Measurements from ENCODE around the gene CHTF18.
"Not testable (repeated sequence)": the region's sequence is repeated elsewhere in the genome, so short reads cannot be mapped to it uniquely, and the experiment has no call there.

The CHTF18 gene

GRCh38 chr16:813916-814412 lies 25.5 kb downstream of the CHTF18 start:
- no peak for DNase-seq

GRCh38 chr16:814974-815373 lies 26.6 kb downstream of the CHTF18 start:
- no peak for DNase-seq

- no peak for DNase-seq
These were observed 27.4 kb downstream of the CHTF18 start for GRCh38 chr16:815861-816260.

DNA sequence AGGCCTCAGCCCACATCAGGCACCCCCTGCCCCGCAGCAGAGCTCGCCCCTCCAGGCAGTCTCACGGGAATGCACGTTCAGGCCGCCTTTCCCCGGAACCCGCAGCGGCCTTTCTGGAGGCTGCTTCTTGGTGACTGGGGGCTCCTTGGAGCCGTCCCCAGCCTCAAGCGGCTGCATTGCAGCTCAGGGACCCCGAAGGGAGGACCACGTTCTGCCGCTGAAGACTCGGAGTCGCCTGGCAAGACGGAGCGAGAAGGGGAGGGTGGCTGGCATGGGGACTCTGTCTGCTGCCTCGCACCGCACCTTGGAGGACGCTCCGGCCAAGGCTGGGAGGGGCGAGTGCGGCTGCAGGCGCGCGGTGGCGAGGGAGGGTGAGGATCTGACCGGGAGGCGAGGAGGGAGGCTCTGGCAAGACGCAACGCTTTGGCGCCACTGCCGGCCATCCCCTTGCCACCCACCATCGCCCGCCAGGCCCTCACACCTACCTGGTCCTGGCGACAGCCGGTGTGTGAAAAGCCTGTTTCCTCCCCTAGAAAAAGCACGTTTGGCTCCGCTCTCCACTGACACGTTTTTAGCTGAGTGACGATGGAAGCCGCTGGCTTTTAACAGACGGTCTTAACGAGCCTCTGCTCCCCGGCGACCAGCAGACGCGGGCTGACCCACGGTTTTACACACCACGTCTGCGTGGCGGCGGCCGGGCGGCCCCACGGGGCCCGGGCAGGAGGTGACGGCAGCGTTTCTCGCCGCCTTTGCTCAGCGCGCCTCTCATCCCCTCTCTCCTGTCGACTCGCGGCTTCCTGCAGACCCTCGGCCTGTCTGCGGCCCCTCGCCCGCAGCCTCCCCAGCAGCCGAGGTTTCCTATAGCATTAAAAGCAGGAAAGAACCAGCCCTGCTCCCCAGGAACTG lies 28.8 kb downstream of the CHTF18 start:
- DNase-seq: no peak

DNA sequence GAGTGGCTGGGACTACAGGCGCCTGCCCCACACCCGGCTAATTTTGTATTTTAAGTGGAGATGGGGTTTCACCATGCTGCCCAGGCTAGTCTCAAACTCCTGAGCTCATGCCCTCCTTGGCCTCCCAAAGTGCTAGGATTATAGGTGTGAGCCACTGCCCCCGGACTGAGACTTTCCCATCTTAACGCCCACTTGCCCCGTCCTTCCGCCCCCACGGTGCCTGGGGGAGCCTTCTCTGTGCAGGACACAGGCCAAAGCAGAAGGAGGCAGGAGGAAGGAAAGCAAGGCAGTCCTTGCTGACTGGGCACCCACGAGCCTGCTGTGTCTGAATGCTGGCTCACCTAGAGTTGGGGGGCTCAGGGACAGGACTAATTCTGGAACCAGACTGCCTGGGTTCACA lies 29.7 kb downstream of the CHTF18 start:
- no peak for DNase-seq

DNA sequence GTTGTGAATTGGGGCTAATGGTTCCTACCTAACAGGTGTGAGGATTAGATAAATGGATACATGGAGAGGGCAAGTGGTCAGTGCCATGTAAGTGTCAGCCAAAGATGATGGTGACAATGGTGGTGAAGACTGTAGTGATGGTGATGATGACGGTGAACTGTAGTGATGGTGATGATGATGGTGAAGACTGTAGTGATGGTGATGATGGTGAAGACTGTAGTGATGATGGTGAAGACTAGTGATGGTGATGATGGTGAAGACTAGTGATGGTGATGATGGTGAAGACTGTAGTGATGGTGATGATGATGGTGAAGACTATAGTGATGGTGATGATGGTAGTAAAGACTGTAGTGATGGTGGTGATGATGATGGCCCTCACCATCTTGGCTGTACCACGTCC lies 30.2 kb downstream of the CHTF18 start:
- no peak for DNase-seq

- peak; percentile 42 for DNase-seq
These were observed 31.1 kb downstream of the CHTF18 start for GRCh38 chr16:819336-820043.

- DNase-seq: not testable (repeated sequence)
These were observed 31.6 kb downstream of the CHTF18 start for GRCh38 chr16:820044-820408.

DNA sequence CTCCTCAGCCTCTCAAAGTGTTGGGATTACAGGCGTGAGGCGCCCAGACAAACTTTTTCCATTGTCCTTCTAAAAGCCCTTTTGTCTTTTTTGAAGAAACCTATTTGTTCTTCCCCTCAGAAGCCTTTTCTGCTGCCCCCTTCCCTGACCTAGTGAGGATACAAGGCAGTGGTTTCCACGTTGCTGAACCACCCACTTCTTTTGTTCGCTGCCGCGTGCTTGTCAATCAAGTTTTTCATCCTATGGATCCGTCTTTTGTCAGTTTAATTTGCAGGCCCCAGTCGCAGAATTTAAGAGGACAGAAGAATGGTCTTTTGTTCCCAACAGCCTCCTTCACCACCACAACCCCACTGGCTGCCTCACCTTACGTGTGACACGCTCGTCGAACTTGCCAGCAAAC lies 32.3 kb downstream of the CHTF18 start:
- no peak for DNase-seq

GRCh38 chr16:821751-822150 lies 33.3 kb downstream of the CHTF18 start:
- DNase-seq: no peak

GRCh38 chr16:822174-822908 lies 33.9 kb downstream of the CHTF18 start:
- no peak for DNase-seq

GRCh38 chr16:822909-823297 lies 34.5 kb downstream of the CHTF18 start:
- DNase-seq: no peak

DNA sequence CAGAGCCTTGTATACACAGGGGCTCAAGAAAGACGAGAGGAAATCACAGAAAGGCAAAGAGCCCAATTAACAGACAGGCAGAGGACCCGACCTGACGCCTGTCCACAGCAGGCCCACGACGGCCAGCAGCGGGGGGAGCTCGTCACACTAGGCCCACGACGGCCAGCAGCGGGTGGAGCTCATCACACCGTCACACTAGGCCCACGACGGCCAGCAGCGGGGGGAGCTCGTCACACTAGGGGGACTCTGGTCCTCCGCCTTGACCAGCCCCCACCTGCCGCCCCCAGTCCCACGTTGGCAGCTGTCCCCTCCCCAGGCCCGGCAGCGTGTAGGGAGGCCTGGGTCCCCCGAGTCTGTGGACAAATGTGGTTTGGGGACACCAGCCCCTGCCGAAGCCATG lies 35.8 kb downstream of the CHTF18 start:
- DNase-seq: no peak

DNA sequence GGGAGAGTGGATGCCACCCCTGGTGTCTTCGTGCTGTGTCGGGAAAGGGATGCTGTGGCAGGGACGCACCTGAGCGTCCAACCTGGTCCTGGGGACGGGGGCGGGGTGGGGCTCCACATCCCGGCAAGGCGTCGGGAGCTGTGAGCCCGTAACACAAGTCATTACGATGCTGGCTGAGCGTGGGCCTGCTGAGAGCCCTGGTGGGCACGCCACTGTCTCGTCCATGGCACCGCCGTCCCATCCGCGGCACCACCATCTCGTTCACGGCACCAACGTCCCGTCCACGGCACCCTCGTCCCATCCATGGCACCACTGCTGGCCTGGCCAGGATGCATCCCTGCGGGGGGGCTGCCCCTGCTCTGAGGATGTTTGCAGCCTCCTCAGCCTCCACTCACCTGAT lies 36.2 kb downstream of the CHTF18 start:
- no peak for DNase-seq

DNA sequence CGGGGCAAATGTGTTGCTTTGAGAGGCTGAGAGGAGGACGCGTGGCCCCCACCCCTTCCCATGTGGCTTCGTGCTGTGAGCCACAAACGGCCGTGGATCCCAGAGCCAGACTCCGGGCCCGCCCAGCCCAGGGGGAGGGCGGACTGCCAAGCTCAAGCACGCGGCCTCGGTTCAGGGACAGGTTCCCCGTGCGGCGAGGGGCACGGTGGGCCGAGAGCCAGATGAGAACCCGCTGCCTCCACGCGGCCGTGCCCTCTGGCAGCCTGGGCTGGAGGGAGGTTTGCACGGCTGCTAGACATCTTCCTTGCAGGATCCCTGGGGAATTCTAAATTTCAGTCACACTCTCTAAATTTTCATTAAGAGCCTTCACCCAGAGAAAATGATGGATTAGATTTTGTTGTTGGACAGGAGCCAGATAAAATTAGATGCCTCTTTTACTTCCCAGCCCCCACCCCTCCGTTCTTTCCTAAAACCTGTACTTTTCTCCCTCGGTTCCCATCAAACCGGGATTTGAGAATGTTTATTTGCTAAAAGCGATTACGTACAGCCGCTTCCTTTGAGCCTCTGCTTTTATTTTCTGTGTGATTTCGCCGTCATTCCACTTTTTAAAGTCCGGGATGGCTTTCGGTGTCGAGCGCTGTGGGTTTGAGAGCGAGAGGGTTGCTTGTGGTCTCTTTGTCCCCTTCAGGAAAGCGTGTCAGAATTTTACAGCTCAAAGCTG lies 37.1 kb downstream of the CHTF18 start:
- no peak for DNase-seq

- no peak for DNase-seq
These were observed 39.1 kb downstream of the CHTF18 start for GRCh38 chr16:827513-827912.

DNA sequence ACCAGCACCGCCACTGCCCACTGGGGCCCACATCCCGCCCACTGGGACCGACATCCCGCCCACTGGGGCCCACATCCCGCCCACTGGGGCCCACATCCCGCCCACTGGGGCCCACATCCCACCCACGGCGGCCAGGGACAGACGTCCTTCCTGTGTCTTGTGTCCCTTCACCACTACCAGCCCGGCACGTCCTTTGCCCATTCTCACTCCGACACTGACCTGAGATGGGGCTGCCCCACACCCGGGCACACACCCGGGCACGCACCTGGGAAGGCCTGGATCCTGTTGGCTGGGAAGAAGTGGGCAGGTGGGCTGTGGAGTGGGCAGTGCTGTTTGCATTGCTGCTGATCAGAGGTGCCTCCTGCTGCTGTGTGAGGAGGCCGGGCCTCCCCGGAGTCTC lies 40.5 kb downstream of the CHTF18 start:
- DNase-seq: no peak

- no peak for DNase-seq
These were observed 41.9 kb downstream of the CHTF18 start for GRCh38 chr16:830107-830870.

- DNase-seq: no peak
These were observed 42.6 kb downstream of the CHTF18 start for GRCh38 chr16:830871-831570.

DNA sequence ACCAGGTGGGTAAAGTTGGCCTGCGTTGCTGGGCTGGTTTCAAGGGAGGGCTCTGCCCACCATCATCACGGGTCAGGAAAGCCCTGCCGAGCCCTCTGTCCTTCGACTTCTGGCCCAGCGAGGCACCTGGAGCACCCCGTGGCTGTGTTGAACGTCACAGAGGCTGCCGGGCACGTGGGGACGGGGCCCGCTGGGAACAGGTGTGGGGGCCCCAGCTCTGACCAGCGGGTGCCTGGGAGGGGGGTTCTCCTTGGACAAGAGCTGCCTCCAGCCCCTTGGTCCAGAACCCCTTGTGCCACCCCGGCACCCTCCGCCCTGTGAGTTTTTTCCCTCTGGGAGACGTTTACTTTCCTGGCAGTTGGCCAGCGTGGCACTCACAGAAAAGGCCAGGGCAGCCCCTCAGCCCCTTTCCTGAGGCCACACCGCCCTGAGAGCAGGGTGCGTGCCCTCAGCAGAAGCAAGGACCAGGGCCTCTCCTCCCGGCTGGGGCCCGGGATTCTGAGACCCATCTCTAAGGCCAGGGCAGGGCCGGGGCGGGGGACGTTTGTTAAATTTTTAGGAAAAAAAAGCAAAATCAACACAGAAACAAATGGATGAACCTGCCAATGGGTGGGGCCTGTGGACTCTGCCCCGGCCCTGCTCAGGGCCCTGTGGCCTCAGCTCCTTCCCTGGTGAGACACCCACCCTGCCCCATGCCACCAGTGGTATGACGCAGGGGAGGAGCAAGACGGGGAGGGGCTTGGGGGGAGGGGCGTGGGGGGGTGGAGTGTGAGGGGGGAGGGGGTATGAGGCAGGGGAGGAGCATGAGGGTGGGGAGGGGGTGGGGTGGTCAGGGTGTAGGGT lies 43.4 kb downstream of the CHTF18 start:
- DNase-seq: no peak

Data from activated naive CD4-positive, alpha-beta T cell treated with Interleukin-2 at 50 U/mL for 16 hours (primary cell).